Activated CD4-positive, alpha-beta T cell treated with anti-CD3 and anti-CD28 coated beads for 36 hours (primary cell): Measurements from ENCODE around the gene ASIC4. TPM values are rescaled to one million over a fixed set of nuclear protein-coding genes. Genes with fewer than 3 reads are reported as not detected.

Source experiments
- ATAC-seq: fragments of 200-7000 bp; cut with Tn5 transposase; one replicate; pipeline ENCODE4 v1.10.0; 2021; ENCODE audit warnings: mild to moderate bottlenecking, moderate library complexity
- CTCF ChIA-PET: fragments of 350-600 bp; sonication (Branson Sonifier 250); formaldehyde crosslinking; loops from one replicate; lab custom pipeline; 2021; ENCODE audit warnings: antibody characterized with exemption; lab: Charles Lee
- POLR2A ChIA-PET: fragments of 350-600 bp; sonication (Branson Sonifier 250); formaldehyde crosslinking; loops from one replicate; lab custom pipeline; 2021; ENCODE audit warnings: antibody characterized with exemption, inconsistent platforms; lab: Charles Lee
- DNase-seq: peaks from one replicate; pipeline ENCODE4 v3.0.0-alpha.2; 2020
- H3K27ac Mint-ChIP-seq: one replicate; pipeline ENCODE4 v1.8.0; 2021; ENCODE audit warnings: mixed read lengths
- H3K27me3 Mint-ChIP-seq: one replicate; pipeline ENCODE4 v1.8.0; 2021; ENCODE audit warnings: mixed read lengths
- H3K36me3 Mint-ChIP-seq: one replicate; pipeline ENCODE4 v1.8.0; 2021; ENCODE audit warnings: low read depth, mixed read lengths
- H3K4me1 Mint-ChIP-seq: one replicate; pipeline ENCODE4 v1.8.0; 2021; ENCODE audit warnings: mixed read lengths
- H3K4me3 Mint-ChIP-seq: one replicate; pipeline ENCODE4 v1.8.0; 2021; ENCODE audit warnings: mild to moderate bottlenecking, moderate library complexity, mixed read lengths
- H3K9me3 Mint-ChIP-seq: one replicate; pipeline ENCODE4 v1.8.0; 2021; ENCODE audit warnings: low read depth, mixed read lengths
- intact Hi-C, 2 experiments: fragments of 100-400 bp; cut with DNase I in 1 of 2; cut with micrococcal nuclease in 1 of 2; formaldehyde crosslinking; loops; one replicate each; pipeline versions ENCODE4 v1.14.2 to v1.15.1; 2022 to 2024; cut with DNase I, micrococcal nuclease
- total RNA-seq, 2 experiments: library from RNA; stranded (reverse); gene quantifications; one replicate each; pipeline ENCODE4 v1.2.3, GENCODE V29; 2021

Gene ASIC4
- total RNA-seq, 2 experiments from 2014 or later, result not detected

DNA sequence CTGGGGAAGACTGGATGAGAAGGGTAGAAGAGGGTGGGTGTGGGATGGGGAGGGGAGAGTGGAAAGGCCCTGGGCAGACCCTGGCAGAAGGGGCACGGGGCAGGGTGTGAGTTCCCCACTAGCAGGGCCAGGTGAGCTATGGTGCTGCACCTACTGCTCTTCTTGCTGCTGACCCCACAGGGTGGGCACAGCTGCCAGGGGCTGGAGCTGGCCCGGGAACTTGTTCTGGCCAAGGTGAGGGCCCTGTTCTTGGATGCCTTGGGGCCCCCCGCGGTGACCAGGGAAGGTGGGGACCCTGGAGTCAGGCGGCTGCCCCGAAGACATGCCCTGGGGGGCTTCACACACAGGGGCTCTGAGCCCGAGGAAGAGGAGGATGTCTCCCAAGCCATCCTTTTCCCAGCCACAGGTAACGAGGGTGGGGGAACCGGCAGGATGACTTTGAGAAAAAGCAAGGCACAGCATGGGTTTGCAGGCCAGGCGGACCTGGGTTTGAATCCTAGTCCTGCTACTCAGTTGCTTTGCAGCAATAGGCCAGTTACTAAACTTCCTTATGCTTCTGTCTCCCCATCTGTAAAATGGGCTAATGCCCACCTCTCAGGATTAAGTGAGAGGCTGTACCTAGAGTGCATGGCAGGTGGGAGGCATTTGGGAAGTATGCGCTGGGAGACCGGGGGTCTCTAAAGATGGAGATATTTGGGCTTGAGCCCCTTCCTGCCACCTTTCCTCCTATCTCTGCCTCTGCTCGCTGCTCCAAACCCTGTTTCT lies 58.1 kb downstream of the ASIC4 start, which contains the start of gene INHA:
Gene INHA (plus strand): TSS at position 74 of the 765 bp plus-strand sequence. CDS start 65 bp downstream, at position 139.
- ATAC-seq (no peak), DNase-seq (no peak)
- Mint-ChIP-seq H3K9me3 (no peaks in the 10 kb centered on the region), H3K4me1 (no peaks in the 10 kb centered on the region), H3K27me3 (peaks cover 34% of the 10 kb centered on the region), H3K27ac (no peak within 1 kb of the TSS), H3K36me3 (no peaks in the 10 kb centered on the region), H3K4me3 (no peak within 1 kb of the TSS)
- intact Hi-C loops, result no loop called here
- POLR2A ChIA-PET, result no interaction called here
- CTCF ChIA-PET, result interaction anchor here (0.7 to 1.4 kb wide), 2 partner anchors 12 to 29 kb away, joined by 3 to 6 read pairs; partner anchors contain the start of gene CHPF

DNA sequence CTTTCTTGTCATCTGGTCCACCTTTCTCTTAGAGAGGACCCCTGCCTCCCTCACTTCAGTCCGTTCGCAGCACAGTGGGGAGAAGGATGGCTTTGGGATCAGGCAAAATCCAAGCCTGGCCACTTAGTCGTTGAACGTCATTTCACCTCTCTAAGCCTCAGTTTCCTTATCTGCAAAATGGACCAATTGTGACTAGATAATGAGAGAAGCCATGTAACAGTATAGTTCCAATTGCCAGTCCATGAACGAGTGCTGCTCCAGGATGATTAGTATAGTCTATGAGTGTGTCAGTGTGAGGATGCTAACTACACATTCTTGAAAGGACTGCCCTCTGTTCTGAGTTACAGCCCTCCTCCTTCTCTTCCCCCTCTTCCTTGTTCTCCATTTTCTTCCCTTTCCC lies 58.9 kb downstream of the ASIC4 start:
- ATAC-seq (no peak), DNase-seq (no peak)
- Mint-ChIP-seq H3K4me1 (no peaks in the 10 kb centered on the region), H3K9me3 (no peaks in the 10 kb centered on the region), H3K27me3 (peaks cover 31% of the 10 kb centered on the region), H3K4me3 (no peak overlapping the region), H3K36me3 (no peaks in the 10 kb centered on the region), H3K27ac (no peak overlapping the region)
- ChIA-PET POLR2A (no interaction called here), CTCF (no interaction called here)
- intact Hi-C loops, result no loop called here

DNA sequence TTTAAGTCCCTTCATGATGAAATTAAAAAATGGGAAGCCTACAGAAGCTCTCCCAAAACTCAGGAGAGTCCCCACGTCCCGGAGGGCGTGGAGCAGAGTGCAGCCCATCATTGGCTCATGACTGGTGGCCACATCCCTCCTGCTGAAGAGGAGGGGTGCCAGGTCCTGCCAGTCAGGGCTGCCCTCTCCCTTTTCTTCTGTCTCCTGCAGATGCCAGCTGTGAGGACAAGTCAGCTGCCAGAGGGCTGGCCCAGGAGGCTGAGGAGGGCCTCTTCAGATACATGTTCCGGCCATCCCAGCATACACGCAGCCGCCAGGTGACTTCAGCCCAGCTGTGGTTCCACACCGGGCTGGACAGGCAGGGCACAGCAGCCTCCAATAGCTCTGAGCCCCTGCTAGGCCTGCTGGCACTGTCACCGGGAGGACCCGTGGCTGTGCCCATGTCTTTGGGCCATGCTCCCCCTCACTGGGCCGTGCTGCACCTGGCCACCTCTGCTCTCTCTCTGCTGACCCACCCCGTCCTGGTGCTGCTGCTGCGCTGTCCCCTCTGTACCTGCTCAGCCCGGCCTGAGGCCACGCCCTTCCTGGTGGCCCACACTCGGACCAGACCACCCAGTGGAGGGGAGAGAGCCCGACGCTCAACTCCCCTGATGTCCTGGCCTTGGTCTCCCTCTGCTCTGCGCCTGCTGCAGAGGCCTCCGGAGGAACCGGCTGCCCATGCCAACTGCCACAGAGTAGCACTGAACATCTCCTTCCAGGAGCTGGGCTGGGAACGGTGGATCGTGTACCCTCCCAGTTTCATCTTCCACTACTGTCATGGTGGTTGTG lies 60.4 kb downstream of the ASIC4 start:
- ChIA-PET POLR2A (no interaction called here), CTCF (interaction anchor here (0.6 kb wide), 1 partner anchor 110 kb away, joined by 3 read pairs; no protein-coding TSS in a partner anchor)
- DNase-seq (no peak), ATAC-seq (no peak)
- H3K36me3 Mint-ChIP-seq, result no peaks in the 10 kb centered on the region
- intact Hi-C loops, result no loop called here
- H3K4me3 Mint-ChIP-seq, result no peak overlapping the region
- H3K27me3 Mint-ChIP-seq, result peaks cover 22% of the 10 kb centered on the region
- no peaks in the 10 kb centered on the region for H3K9me3 Mint-ChIP-seq
- no peaks in the 10 kb centered on the region for H3K4me1 Mint-ChIP-seq
- H3K27ac Mint-ChIP-seq, result no peak overlapping the region

DNA sequence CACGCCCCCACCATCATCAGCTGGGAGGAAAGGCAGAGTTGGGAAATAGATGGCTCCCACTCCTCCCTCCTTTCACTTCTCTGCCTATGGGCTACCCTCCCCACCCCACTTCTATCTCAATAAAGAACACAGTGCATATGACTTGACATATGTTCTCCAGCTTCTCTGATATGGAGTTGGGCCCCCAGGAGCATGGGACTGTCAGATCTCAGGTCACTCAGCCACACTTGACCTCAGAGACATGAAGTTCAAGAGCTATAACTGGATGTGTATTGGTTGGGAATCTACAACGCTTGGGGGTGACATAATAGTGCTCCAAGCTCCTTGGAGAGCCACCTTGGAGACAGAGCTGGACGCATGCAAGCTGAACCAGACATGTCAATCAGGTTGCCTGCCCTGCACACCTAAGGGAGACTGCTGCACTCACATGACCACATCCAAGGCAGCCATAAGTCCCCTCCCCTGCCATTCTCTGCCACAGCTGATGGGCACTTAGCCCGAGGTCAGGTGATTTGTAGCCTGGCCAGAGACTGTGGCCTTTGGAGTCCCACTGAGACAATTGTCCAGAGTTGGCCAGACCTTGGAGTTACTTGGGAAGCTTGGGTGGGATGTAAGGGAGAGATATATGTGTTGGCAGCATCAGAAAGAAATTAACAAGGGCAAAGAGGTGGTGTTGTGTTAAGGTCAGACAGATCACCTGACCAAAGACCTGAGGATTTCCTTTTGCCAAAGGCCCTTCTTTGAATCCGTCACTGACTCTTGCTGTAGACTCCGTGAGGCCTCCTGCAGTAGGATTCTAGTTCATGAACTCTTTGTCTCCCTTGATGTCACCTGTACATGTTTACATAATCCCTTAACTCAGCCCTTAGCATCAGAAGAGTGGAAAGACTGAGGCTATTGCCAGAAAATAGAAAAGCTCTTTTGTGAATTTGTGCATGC lies 61.6 kb downstream of the ASIC4 start:
- ChIA-PET POLR2A (interaction anchor here (0.6 to 0.7 kb wide), 2 partner anchors 27 to 76 kb away, joined by 3 read pairs; no protein-coding TSS in a partner anchor), CTCF (interaction anchor here (0.6 to 1.7 kb wide), 3 partner anchors 15 to 111 kb away, joined by 3 read pairs; no protein-coding TSS in a partner anchor)
- Mint-ChIP-seq H3K4me1 (no peaks in the 10 kb centered on the region), H3K9me3 (no peaks in the 10 kb centered on the region), H3K4me3 (no peak overlapping the region), H3K27me3 (peaks cover 17% of the 10 kb centered on the region), H3K27ac (no peak overlapping the region), H3K36me3 (no peaks in the 10 kb centered on the region)
- intact Hi-C loops, result no loop called here
- DNase-seq (no peak), ATAC-seq (no peak)

DNA sequence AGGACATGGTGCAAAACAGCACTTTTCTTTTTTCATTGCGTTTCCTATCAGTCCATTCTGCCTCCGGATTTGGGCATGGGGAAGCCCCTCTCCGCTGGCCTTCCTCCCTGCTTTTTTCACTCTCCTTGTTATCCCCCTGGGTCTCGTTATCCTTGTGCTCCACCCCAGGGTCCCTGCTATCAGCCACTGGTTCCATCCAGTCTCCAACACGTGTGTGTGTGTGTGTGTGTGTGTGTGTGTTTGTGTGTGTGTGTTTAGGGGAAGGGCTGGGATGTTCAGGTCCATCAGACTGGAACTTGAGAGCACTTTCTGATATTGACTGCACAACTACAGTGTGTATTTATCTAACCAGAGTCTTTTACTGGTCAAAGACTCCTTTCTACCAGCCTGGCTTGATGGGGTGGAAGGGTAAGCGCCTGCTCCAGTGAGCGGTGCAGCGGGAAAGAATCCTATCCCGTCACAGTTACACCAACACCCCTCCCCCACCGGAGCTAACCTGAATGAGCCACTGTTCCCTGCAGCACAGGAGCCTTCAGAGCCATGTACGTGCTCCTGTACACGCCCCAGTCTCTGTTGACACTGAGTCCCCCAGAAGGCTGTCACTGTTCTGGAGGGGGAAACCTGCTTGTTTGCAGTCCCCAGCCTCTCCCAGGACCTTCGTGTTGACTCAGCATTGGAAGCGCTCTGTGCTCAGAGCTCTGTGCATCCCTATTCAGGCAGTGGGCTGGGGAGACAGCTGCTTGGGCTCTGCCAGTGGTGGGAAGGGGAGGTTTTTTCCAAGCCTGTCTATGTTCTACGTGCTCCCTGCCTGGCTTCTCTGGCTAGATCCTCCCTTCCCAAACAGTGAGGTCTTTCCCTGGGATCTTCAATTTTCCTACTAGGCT lies 62.5 kb downstream of the ASIC4 start:
- H3K36me3 Mint-ChIP-seq, result no peaks in the 10 kb centered on the region
- DNase-seq, result no peak
- ChIA-PET CTCF (interaction anchor here (1.0 to 1.9 kb wide), 3 partner anchors 16 to 35 kb away, joined by 3 to 5 read pairs (median 3); no protein-coding TSS in a partner anchor), POLR2A (interaction anchor here (0.6 to 0.7 kb wide), 2 partner anchors 26 to 77 kb away, joined by 3 read pairs; no protein-coding TSS in a partner anchor)
- no peak overlapping the region for H3K27ac Mint-ChIP-seq
- no peak for ATAC-seq
- peaks cover 16% of the 10 kb centered on the region for H3K27me3 Mint-ChIP-seq
- no peaks in the 10 kb centered on the region for H3K4me1 Mint-ChIP-seq
- H3K9me3 Mint-ChIP-seq, result no peaks in the 10 kb centered on the region
- no peak overlapping the region for H3K4me3 Mint-ChIP-seq
- intact Hi-C loops, result no loop called here

DNA sequence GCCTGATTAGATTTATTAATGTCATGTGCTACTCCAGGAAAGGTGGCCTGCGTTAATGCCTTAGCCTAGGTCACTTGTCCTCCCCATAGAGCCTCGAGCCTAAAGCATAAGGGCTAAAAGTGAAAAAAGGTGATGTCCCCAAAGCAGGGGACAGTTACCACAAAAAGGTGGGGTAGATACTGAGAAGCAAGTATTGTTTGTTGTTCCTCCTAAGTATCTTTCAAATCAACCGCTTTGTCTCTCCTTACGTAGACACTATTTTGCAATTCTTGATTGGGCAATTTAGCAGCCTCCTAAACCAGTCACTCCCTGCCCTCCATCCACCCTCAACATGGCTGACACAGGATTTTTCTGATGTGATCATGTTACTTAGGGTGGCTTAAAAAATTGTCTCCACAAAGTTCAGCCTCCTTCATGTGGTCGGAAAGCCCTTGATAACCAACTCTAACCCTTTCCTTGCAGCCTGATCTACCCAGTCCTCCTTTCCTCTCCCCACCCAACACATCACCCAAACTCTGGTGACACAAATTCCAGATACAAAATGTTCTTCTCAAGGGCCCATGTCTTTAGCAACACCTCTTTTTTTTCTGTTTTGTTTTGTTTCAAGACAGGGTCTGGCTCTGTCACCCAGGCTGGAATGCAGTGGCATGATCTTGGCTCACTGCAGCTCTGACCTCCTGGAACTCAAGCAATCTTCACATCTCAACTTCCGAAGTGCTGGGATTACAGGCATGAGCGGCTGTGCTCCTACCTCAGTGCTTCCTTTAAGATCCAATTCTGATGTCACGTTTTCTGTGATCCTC lies 64.7 kb downstream of the ASIC4 start:
- H3K27ac Mint-ChIP-seq, result no peak overlapping the region
- H3K4me1 Mint-ChIP-seq, result no peaks in the 10 kb centered on the region
- intact Hi-C loops, result no loop called here
- DNase-seq (no peak), ATAC-seq (no peak)
- CTCF ChIA-PET, result interaction anchor here (1.2 to 1.9 kb wide), 2 partner anchors 18 to 19 kb away, joined by 3 to 5 read pairs; no protein-coding TSS in a partner anchor
- no peaks in the 10 kb centered on the region for H3K36me3 Mint-ChIP-seq
- H3K4me3 Mint-ChIP-seq, result no peak overlapping the region
- H3K9me3 Mint-ChIP-seq, result no peaks in the 10 kb centered on the region
- POLR2A ChIA-PET, result no interaction called here
- H3K27me3 Mint-ChIP-seq, result peaks cover 7% of the 10 kb centered on the region

DNA sequence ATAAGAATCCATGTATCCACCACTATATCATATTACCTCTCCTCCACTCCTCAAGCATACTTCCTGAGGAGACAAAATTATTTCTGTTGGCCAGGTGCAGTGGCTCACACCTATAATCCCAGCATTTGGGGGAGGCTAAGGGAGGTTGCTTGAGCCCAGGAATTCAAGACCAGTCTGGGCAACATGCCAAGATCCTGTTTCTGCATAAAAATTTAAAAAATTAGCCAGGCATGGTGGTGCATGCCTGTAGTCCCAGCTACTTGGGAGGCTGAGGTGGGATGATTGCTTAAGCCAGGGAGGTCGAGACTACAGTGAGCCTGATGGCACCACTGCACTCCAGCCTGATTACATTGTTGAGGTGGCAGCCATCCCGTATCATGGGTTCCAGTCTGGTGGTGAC lies 67.1 kb downstream of the ASIC4 start:
- Mint-ChIP-seq H3K4me1 (no peaks in the 10 kb centered on the region), H3K27ac (no peak overlapping the region), H3K36me3 (no peaks in the 10 kb centered on the region), H3K27me3 (peaks cover 9% of the 10 kb centered on the region), H3K9me3 (no peaks in the 10 kb centered on the region), H3K4me3 (no peak overlapping the region)
- ChIA-PET POLR2A (no interaction called here), CTCF (interaction anchor here (0.5 kb wide), 1 partner anchor 730 kb away, joined by 3 read pairs; no protein-coding TSS in a partner anchor)
- intact Hi-C loops, result no loop called here
- no peak for DNase-seq
- no peak for ATAC-seq
